Naive thymus-derived CD8-positive, alpha-beta T cell (primary cell): ENCODE data around the gene GRM8. TPM values are rescaled to one million over a fixed set of nuclear protein-coding genes. Genes with fewer than 3 reads are reported as not detected.
"Not testable (repeated sequence)": the region's sequence is repeated elsewhere in the genome, so short reads cannot be mapped to it uniquely, and the experiment has no call there.

Experiments used
- ATAC-seq, 2 donors: fragments of 150-1000 bp; cut with Tn5 transposase in 1 of 2; sonication (Bioruptor Pico), chemical (Tn5 transposase) in 1 of 2; 1 replicate in 1 of 2; 2 replicates in 1 of 2; pipeline ENCODE4 v1.10.0; 2021; ENCODE audit warnings: mild to moderate bottlenecking in 2 of 2, moderate library complexity in 2 of 2
- POLR2A ChIA-PET: fragments of 350-600 bp; sonication (Branson Sonifier 250); formaldehyde crosslinking; loops from one replicate; lab custom pipeline; 2021; ENCODE audit warnings: antibody characterized with exemption; lab: Charles Lee
- DNase-seq, 10 donors: peaks; one replicate each; pipeline versions ENCODE4 v3.0.0 to v3.0.0-alpha.2; 2020 to 2022
- H3K27ac Mint-ChIP-seq, 10 donors: one replicate each; pipeline ENCODE4 v1.8.0; 2020 to 2022; ENCODE audit warnings: mild to moderate bottlenecking in 10 of 10, mixed read lengths in 10 of 10, moderate library complexity in 4 of 10, inconsistent platforms in 1 of 10
- H3K27me3 Mint-ChIP-seq, 5 donors: one replicate each; pipeline ENCODE4 v1.8.0; 2021 to 2022; ENCODE audit warnings: mixed read lengths in 5 of 5
- H3K36me3 Mint-ChIP-seq, 3 donors: one replicate each; pipeline ENCODE4 v1.8.0; 2020 to 2022; ENCODE audit warnings: mixed read lengths in 3 of 3, mild to moderate bottlenecking in 2 of 3, inconsistent platforms in 1 of 3
- H3K4me1 Mint-ChIP-seq, 4 donors: one replicate each; pipeline ENCODE4 v1.8.0; 2021 to 2022; ENCODE audit warnings: mixed read lengths in 4 of 4
- H3K4me3 Mint-ChIP-seq, 10 donors: one replicate each; pipeline ENCODE4 v1.8.0; 2020 to 2022; ENCODE audit warnings: mild to moderate bottlenecking in 10 of 10, mixed read lengths in 10 of 10, moderate library complexity in 6 of 10, inconsistent platforms in 1 of 10
- H3K9me3 Mint-ChIP-seq, 9 donors: one replicate each; pipeline ENCODE4 v1.8.0; 2020 to 2022; ENCODE audit warnings: mixed read lengths in 9 of 9, mild to moderate bottlenecking in 3 of 9, inconsistent platforms in 1 of 9, moderate library complexity in 1 of 9
- polyA plus RNA-seq, 3 donors: library from polyadenylated mRNA; unstranded; fragments of 300-500 nt; fragmentation: Illumina TruSeq; gene quantifications; one replicate each; pipeline ENCODE4 v1.2.3, GENCODE V29; 2021
- total RNA-seq, 8 experiments: library from RNA in 2 of 8; stranded (reverse) in 2 of 8; gene quantifications; one replicate each; pipeline ENCODE4 v1.2.3 and lab custom pipeline; 2021 to 2026

The GRM8 gene
- total and polyA plus RNA-seq, 5 experiments from 2014 or later = not detected

GRCh38 chr7:126698909-126699308 is 553.8 kb downstream of the GRM8 start:
- H3K27ac Mint-ChIP-seq = no peak overlapping the region
- H3K4me3 Mint-ChIP-seq = no peak overlapping the region
- POLR2A ChIA-PET = no interaction called here
- peaks cover 0 to 6% (median 0%) of the 10 kb centered on the region in 9 donors for H3K9me3 Mint-ChIP-seq
- H3K36me3 Mint-ChIP-seq = no peaks in the 10 kb centered on the region
- no peaks in the 10 kb centered on the region for H3K4me1 Mint-ChIP-seq
- DNase-seq (no peak), ATAC-seq (no peak)
- H3K27me3 Mint-ChIP-seq = peaks cover 0 to 16% (median 8%) of the 10 kb centered on the region in 5 donors

- Mint-ChIP-seq H3K27me3 (peaks cover 0 to 16% (median 8%) of the 10 kb centered on the region in 5 donors), H3K4me1 (no peaks in the 10 kb centered on the region), H3K9me3 (peaks cover 0 to 6% (median 0%) of the 10 kb centered on the region in 9 donors), H3K4me3 (no peak overlapping the region), H3K36me3 (no peaks in the 10 kb centered on the region), H3K27ac (no peak overlapping the region)
- DNase-seq = no peak
- POLR2A ChIA-PET = no interaction called here
- no peak for ATAC-seq
Observed at GRCh38 chr7:126698446-126698845, 554.3 kb downstream of the GRM8 start.

- POLR2A ChIA-PET = no interaction called here
- H3K4me1 Mint-ChIP-seq = no peaks in the 10 kb centered on the region
- DNase-seq (no peak), ATAC-seq (no peak)
- H3K9me3 Mint-ChIP-seq = no peaks in the 10 kb centered on the region
- no peak overlapping the region for H3K27ac Mint-ChIP-seq
- no peak overlapping the region for H3K4me3 Mint-ChIP-seq
- no peaks in the 10 kb centered on the region for H3K36me3 Mint-ChIP-seq
- peaks cover 0 to 16% (median 3%) of the 10 kb centered on the region in 5 donors for H3K27me3 Mint-ChIP-seq
Observed at GRCh38 chr7:126696256-126697038, 556.3 kb downstream of the GRM8 start.

- DNase-seq = no peak
- Mint-ChIP-seq H3K4me3 (no peak overlapping the region), H3K27ac (no peak overlapping the region), H3K9me3 (peaks cover 0 to 2% (median 0%) of the 10 kb centered on the region in 9 donors), H3K27me3 (peaks cover 0 to 16% (median 5%) of the 10 kb centered on the region in 5 donors), H3K4me1 (no peaks in the 10 kb centered on the region), H3K36me3 (no peaks in the 10 kb centered on the region)
- POLR2A ChIA-PET = no interaction called here
- ATAC-seq = no peak
Observed at GRCh38 chr7:126690848-126691751, 561.6 kb downstream of the GRM8 start.

GRCh38 chr7:126690104-126690503 is 562.6 kb downstream of the GRM8 start:
- Mint-ChIP-seq H3K27me3 (peaks cover 0 to 7% (median 3%) of the 10 kb centered on the region in 5 donors), H3K36me3 (no peaks in the 10 kb centered on the region), H3K27ac (no peak overlapping the region), H3K4me3 (no peak overlapping the region), H3K4me1 (no peaks in the 10 kb centered on the region), H3K9me3 (peaks cover 0 to 2% (median 0%) of the 10 kb centered on the region in 9 donors)
- DNase-seq = no peak
- POLR2A ChIA-PET = no interaction called here
- no peak for ATAC-seq

GRCh38 chr7:126689037-126689436 is 563.7 kb downstream of the GRM8 start:
- Mint-ChIP-seq H3K27ac (no peak overlapping the region), H3K36me3 (no peaks in the 10 kb centered on the region), H3K4me1 (no peaks in the 10 kb centered on the region), H3K27me3 (peaks cover 0 to 3% (median 0%) of the 10 kb centered on the region in 5 donors), H3K4me3 (no peak overlapping the region), H3K9me3 (peaks cover 0 to 2% (median 0%) of the 10 kb centered on the region in 9 donors)
- ATAC-seq (no peak), DNase-seq (no peak)
- POLR2A ChIA-PET = no interaction called here

- ATAC-seq (no peak), DNase-seq (no peak)
- Mint-ChIP-seq H3K36me3 (no peaks in the 10 kb centered on the region), H3K27ac (no peak overlapping the region), H3K27me3 (peaks cover 0 to 3% (median 0%) of the 10 kb centered on the region in 5 donors), H3K4me3 (no peak overlapping the region), H3K9me3 (peaks cover 0 to 2% (median 0%) of the 10 kb centered on the region in 9 donors), H3K4me1 (no peaks in the 10 kb centered on the region)
- POLR2A ChIA-PET = no interaction called here
Observed at GRCh38 chr7:126686474-126686873, 566.3 kb downstream of the GRM8 start.

GRCh38 chr7:126685596-126685995 is 567.1 kb downstream of the GRM8 start:
- Mint-ChIP-seq H3K4me3 (no peak overlapping the region), H3K36me3 (no peaks in the 10 kb centered on the region), H3K27ac (no peak overlapping the region), H3K27me3 (peaks cover 0 to 3% (median 0%) of the 10 kb centered on the region in 5 donors), H3K4me1 (no peaks in the 10 kb centered on the region), H3K9me3 (peaks cover 0 to 2% (median 0%) of the 10 kb centered on the region in 9 donors)
- POLR2A ChIA-PET = no interaction called here
- DNase-seq = no peak
- no peak for ATAC-seq

- POLR2A ChIA-PET = no interaction called here
- H3K4me1 Mint-ChIP-seq = no peaks in the 10 kb centered on the region
- ATAC-seq (no peak), DNase-seq (no peak)
- H3K36me3 Mint-ChIP-seq = no peaks in the 10 kb centered on the region
- H3K9me3 Mint-ChIP-seq = peaks cover 0 to 2% (median 0%) of the 10 kb centered on the region in 9 donors
- no peak overlapping the region for H3K27ac Mint-ChIP-seq
- peaks cover 0 to 3% (median 0%) of the 10 kb centered on the region in 5 donors for H3K27me3 Mint-ChIP-seq
- no peak overlapping the region for H3K4me3 Mint-ChIP-seq
Observed at GRCh38 chr7:126685018-126685573, 567.6 kb downstream of the GRM8 start.

- no peaks in the 10 kb centered on the region for H3K4me1 Mint-ChIP-seq
- no peak overlapping the region for H3K4me3 Mint-ChIP-seq
- POLR2A ChIA-PET = no interaction called here
- H3K9me3 Mint-ChIP-seq = no peaks in the 10 kb centered on the region
- H3K27ac Mint-ChIP-seq = no peak overlapping the region
- no peaks in the 10 kb centered on the region for H3K36me3 Mint-ChIP-seq
- no peaks in the 10 kb centered on the region for H3K27me3 Mint-ChIP-seq
- no peak for ATAC-seq
- no peak for DNase-seq
Observed at GRCh38 chr7:126682176-126682575, 570.6 kb downstream of the GRM8 start.

- DNase-seq, H3K4me1 Mint-ChIP-seq, ATAC-seq, H3K27me3 Mint-ChIP-seq, H3K27ac Mint-ChIP-seq, POLR2A ChIA-PET, H3K36me3 Mint-ChIP-seq, H3K4me3 Mint-ChIP-seq: not testable (repeated sequence)
- H3K9me3 Mint-ChIP-seq = peaks cover 0 to 11% (median 0%) of the 10 kb centered on the region in 9 donors
Observed at GRCh38 chr7:126668762-126669161, 584.0 kb downstream of the GRM8 start.

- peaks cover 0 to 3% (median 0%) of the 10 kb centered on the region in 5 donors for H3K27me3 Mint-ChIP-seq
- ATAC-seq (no peak), DNase-seq (no peak)
- H3K36me3 Mint-ChIP-seq = no peaks in the 10 kb centered on the region
- POLR2A ChIA-PET = no interaction called here
- H3K9me3 Mint-ChIP-seq = peaks cover 0 to 11% (median 0%) of the 10 kb centered on the region in 9 donors
- no peaks in the 10 kb centered on the region for H3K4me1 Mint-ChIP-seq
- no peak overlapping the region for H3K4me3 Mint-ChIP-seq
- no peak overlapping the region for H3K27ac Mint-ChIP-seq
Observed at GRCh38 chr7:126668367-126668752, 584.4 kb downstream of the GRM8 start.
